Neural progenitor cell (in vitro differentiated cells): Measurements from ENCODE around the gene FCRLA.

Experiments used
- CTCF ChIP-seq: fragments of 200-600 bp; sonication (generic); IDR thresholded peaks from 2 replicates; pipeline ENCODE4 v1.5.1; 2017; ENCODE audit warnings: antibody characterized with exemption, mild to moderate bottlenecking
- EZH2phosphoT487 ChIP-seq: fragments of 200-600 bp; sonication (generic); IDR thresholded peaks from 2 replicates; pipeline ENCODE4 v1.6.1; 2017; ENCODE audit warnings: antibody characterized with exemption

GRCh38 chr1:161688946-161689345, 18.1 kb upstream of the FCRLA start:
- TF ChIP-seq EZH2phosphoT487, result no peak
- no peak for TF ChIP-seq CTCF
